SH-SY5Y (cell line): ENCODE results near the gene ODF2.

Source experiments
- GATA2 ChIP-seq: IDR thresholded peaks from 2 replicates; pipeline ENCODE4 v1.6.1; 2011; ENCODE audit warnings: mild to moderate bottlenecking, low read depth, low read length
- GATA3 ChIP-seq: IDR thresholded peaks from 2 replicates; pipeline ENCODE4 v1.6.1; 2011; ENCODE audit warnings: low read depth, mild to moderate bottlenecking, low read length, moderate library complexity

DNA sequence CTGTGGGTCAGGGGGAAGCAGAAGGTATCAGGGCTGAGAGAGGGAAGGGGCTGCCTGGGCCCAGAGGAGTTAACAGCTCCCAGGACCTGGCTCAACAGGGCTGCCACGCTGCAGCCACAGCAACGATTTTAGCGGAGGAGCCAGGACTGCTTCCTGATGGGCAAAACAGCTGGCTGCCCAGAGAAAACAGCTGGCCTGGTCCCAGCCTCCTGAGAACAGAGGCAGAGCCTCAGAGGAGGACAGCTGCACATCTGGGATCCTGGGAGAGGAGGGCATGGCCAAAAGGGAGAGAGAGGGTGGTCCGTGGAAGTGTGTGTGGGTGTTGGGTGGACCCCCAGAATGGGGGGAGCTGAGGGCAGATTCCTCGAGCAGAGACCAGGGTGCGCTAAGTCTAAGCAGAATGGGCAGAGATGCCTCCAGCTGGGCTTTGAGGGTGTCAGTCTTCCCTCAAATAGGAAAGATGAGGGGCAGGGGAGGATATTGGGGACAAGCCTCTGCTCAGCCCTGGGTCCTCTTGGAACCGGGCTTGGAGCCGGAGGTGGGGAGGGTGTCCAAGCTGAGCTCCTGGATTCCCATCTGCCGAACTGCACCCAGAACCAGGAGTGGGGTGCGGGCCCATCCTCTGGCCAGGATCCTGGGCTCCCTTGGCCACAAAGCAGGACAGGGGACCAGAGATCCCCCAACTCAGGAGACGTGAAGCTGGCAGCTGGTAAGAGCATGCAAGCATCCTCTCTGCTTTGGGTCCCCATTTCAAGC is 44.3 kb upstream of the ODF2 start:
- TF ChIP-seq GATA3 (no peak), GATA2 (no peak)
